Trophoblast cell (in vitro differentiated cells and primary cell): ENCODE measurements around the gene FBH1.

Experiments
- DNase-seq, 2 donors: peaks; one replicate each; pipeline ENCODE4 v3.0.0-alpha.2; 2016
- H2AFZ ChIP-seq: 2 replicates; pipeline ENCODE4 v1.6.1; 2013; ENCODE audit warnings: low read length, moderate library complexity, mild to moderate bottlenecking; ENCODE audit not compliant: insufficient read depth, poor library complexity
- H2AK5ac ChIP-seq: 2 replicates; pipeline ENCODE4 v1.6.1; 2013; ENCODE audit warnings: mild to moderate bottlenecking, low read length
- H2BK120ac ChIP-seq: 2 replicates; pipeline ENCODE4 v1.6.1; 2013; ENCODE audit warnings: low read length, mild to moderate bottlenecking, moderate library complexity; ENCODE audit not compliant: insufficient read depth, poor library complexity
- H2BK12ac ChIP-seq: 2 replicates; pipeline ENCODE4 v1.6.1; 2013; ENCODE audit warnings: mild to moderate bottlenecking, low read length, moderate library complexity
- H2BK5ac ChIP-seq: 2 replicates; pipeline ENCODE4 v1.6.1; 2013; ENCODE audit warnings: low read length, low read depth, moderate library complexity, mild to moderate bottlenecking; ENCODE audit not compliant: poor library complexity
- H3K14ac ChIP-seq: 2 replicates; pipeline ENCODE4 v1.6.1; 2013; ENCODE audit warnings: mild to moderate bottlenecking, low read length
- H3K18ac ChIP-seq: 2 replicates; pipeline ENCODE4 v1.6.1; 2013; ENCODE audit warnings: mild to moderate bottlenecking, low read length
- H3K23ac ChIP-seq: 2 replicates; pipeline ENCODE4 v1.6.1; 2013; ENCODE audit warnings: low read length
- H3K27ac ChIP-seq: 2 replicates; pipeline ENCODE4 v1.5.1; 2013; ENCODE audit warnings: low read depth, mild to moderate bottlenecking, inconsistent platforms, low read length, moderate library complexity
- H3K27me3 ChIP-seq: 2 replicates; pipeline ENCODE4 v1.6.1; 2013; ENCODE audit warnings: inconsistent platforms, mild to moderate bottlenecking, low read length, moderate library complexity; ENCODE audit not compliant: insufficient read depth
- H3K36me3 ChIP-seq, 2 experiments: 1 replicate in 1 of 2; 2 replicates in 1 of 2; pipeline ENCODE4 v1.6.1; 2013; ENCODE audit warnings: low read length in 2 of 2, mild to moderate bottlenecking in 2 of 2, moderate library complexity in 1 of 2; ENCODE audit not compliant: insufficient read depth in 2 of 2, control insufficient read depth in 1 of 2
- H3K4ac ChIP-seq: 2 replicates; pipeline ENCODE4 v1.6.1; 2013; ENCODE audit warnings: low read depth, mild to moderate bottlenecking, low read length, moderate library complexity
- H3K4me1 ChIP-seq, 2 experiments: 1 replicate in 1 of 2; 2 replicates in 1 of 2; pipeline ENCODE4 v1.6.1; 2013; ENCODE audit warnings: low read length in 2 of 2, mild to moderate bottlenecking in 2 of 2, moderate library complexity in 1 of 2; ENCODE audit not compliant: insufficient read depth in 2 of 2, control insufficient read depth in 1 of 2
- H3K4me2 ChIP-seq: 2 replicates; pipeline ENCODE4 v1.6.1; 2013; ENCODE audit warnings: inconsistent platforms, mild to moderate bottlenecking, low read length, moderate library complexity
- H3K4me3 ChIP-seq: 2 replicates; pipeline ENCODE4 v1.5.1; 2013; ENCODE audit warnings: mild to moderate bottlenecking, low read depth, low read length, inconsistent platforms
- H3K79me1 ChIP-seq: one replicate; pipeline ENCODE4 v1.6.1; 2013; ENCODE audit warnings: low read length
- H3K79me2 ChIP-seq: 2 replicates; pipeline ENCODE4 v1.6.1; 2013; ENCODE audit warnings: low read length, mild to moderate bottlenecking; ENCODE audit not compliant: control insufficient read depth, insufficient read depth, poor library complexity
- H3K9ac ChIP-seq: 2 replicates; pipeline ENCODE4 v1.6.1; 2013; ENCODE audit warnings: mild to moderate bottlenecking, low read length
- H3K9me3 ChIP-seq: 2 replicates; pipeline ENCODE4 v1.6.1; 2013; ENCODE audit warnings: low read depth, mild to moderate bottlenecking, control low read depth, inconsistent platforms, low read length; ENCODE audit not compliant: insufficient read depth
- H4K12ac ChIP-seq: 2 replicates; pipeline ENCODE4 v1.6.1; 2013; ENCODE audit warnings: low read depth, mild to moderate bottlenecking, low read length, moderate library complexity
- H4K8ac ChIP-seq: 2 replicates; pipeline ENCODE4 v1.6.1; 2013; ENCODE audit warnings: low read depth, mild to moderate bottlenecking, low read length, moderate library complexity
- H4K91ac ChIP-seq: one replicate; pipeline ENCODE4 v1.6.1; 2013; ENCODE audit warnings: low read depth, mild to moderate bottlenecking, low read length, moderate library complexity
- WGBS: extraction: QIAGEN DNeasy Blood & Tissue Kit; methylation state at CpG from one replicate; pipeline ENCODE4 v1.1.7; 2013; ENCODE audit warnings: missing lambda C conversion rate; ENCODE audit not compliant: insufficient read length, insufficient coverage; ENCODE audit errors: extremely low coverage; 5-methylcytosine and 5-hydroxymethylcytosine counted together

Gene FBH1

GRCh38 chr10:5887641-5888040, 2.4 kb upstream of the FBH1 start:
- Histone ChIP-seq H4K12ac (no peak overlapping the region), H3K4me1 (peaks cover 4 to 13% of the 10 kb centered on the region in 2 experiments)
- no CpG with 5 or more reads among the region's 8 CpGs for WGBS

GRCh38 chr10:5888351-5888750, 1.7 kb upstream of the FBH1 start:
- no peak overlapping the region for H3K9ac ChIP-seq
- H3K18ac ChIP-seq, result no peak overlapping the region
- no peaks in the 10 kb centered on the region for H3K27me3 ChIP-seq
- no peak overlapping the region for H3K23ac ChIP-seq
- peaks cover 7 to 13% of the 10 kb centered on the region in 2 experiments for H3K36me3 ChIP-seq
- no peak overlapping the region for H4K12ac ChIP-seq
- H3K4me1 ChIP-seq, result peaks cover 4 to 13% of the 10 kb centered on the region in 2 experiments
- H2BK12ac ChIP-seq, result no peak overlapping the region
- peaks cover 11% of the 10 kb centered on the region for H3K79me2 ChIP-seq
- peak in 1 of 2 donors; percentile 5 for DNase-seq
- no peak overlapping the region for H3K27ac ChIP-seq
- H2AK5ac ChIP-seq, result no peak overlapping the region
- no CpG with 5 or more reads among the region's 10 CpGs for WGBS
- no peak overlapping the region for H3K14ac ChIP-seq
- H3K4me2 ChIP-seq, result peak overlapping the region; percentile 65
- H2BK120ac ChIP-seq, result no peak overlapping the region
- peaks cover 8% of the 10 kb centered on the region for H3K79me1 ChIP-seq
- no peak overlapping the region for H2AFZ ChIP-seq
- H4K91ac ChIP-seq, result no peak overlapping the region
- no peak overlapping the region for H2BK5ac ChIP-seq
- no peak overlapping the region for H4K8ac ChIP-seq
- H3K9me3 ChIP-seq, result no peaks in the 10 kb centered on the region
- H3K4me3 ChIP-seq, result no peak overlapping the region
- H3K4ac ChIP-seq, result no peak overlapping the region

More at GRCh38 chr10:5887641-5888040, 2.4 kb upstream of the FBH1 start:
- H3K9ac ChIP-seq, result no peak overlapping the region
- DNase-seq, result no peak
- H3K79me1 ChIP-seq, result peaks cover 8% of the 10 kb centered on the region
- H3K79me2 ChIP-seq, result peaks cover 11% of the 10 kb centered on the region
- H4K91ac ChIP-seq, result no peak overlapping the region
- H2BK12ac ChIP-seq, result no peak overlapping the region
- no peak overlapping the region for H3K18ac ChIP-seq
- no peaks in the 10 kb centered on the region for H3K9me3 ChIP-seq
- no peak overlapping the region for H3K4ac ChIP-seq
- H3K27me3 ChIP-seq, result no peaks in the 10 kb centered on the region
- no peak overlapping the region for H4K8ac ChIP-seq
- H3K23ac ChIP-seq, result no peak overlapping the region
- no peak overlapping the region for H2BK120ac ChIP-seq
- no peak overlapping the region for H3K4me2 ChIP-seq
- no peak overlapping the region for H2AK5ac ChIP-seq
- no peak overlapping the region for H3K27ac ChIP-seq
- no peak overlapping the region for H2AFZ ChIP-seq
- H2BK5ac ChIP-seq, result no peak overlapping the region
- no peak overlapping the region for H3K14ac ChIP-seq
- H3K36me3 ChIP-seq, result peaks cover 10 to 17% of the 10 kb centered on the region in 2 experiments
- no peak overlapping the region for H3K4me3 ChIP-seq

GRCh38 chr10:5888843-5889623, 1.0 kb upstream of the FBH1 start:
- peak overlapping the region; percentile 89 for H3K14ac ChIP-seq
- peak overlapping the region; percentile 72 for H3K18ac ChIP-seq
- no peak overlapping the region for H3K23ac ChIP-seq
- no peak overlapping the region for H2AK5ac ChIP-seq
- peak overlapping the region; percentile 59 for H4K91ac ChIP-seq
- H3K9ac ChIP-seq, result peak overlapping the region; percentile 38
- peak overlapping the region; percentile 74 for H4K12ac ChIP-seq
- no peak overlapping the region for H2BK12ac ChIP-seq
- peaks cover 11% of the 10 kb centered on the region for H3K79me2 ChIP-seq
- peak overlapping the region; percentile 90 for H3K4ac ChIP-seq
- no peak overlapping the region for H2BK120ac ChIP-seq
- peaks cover 4 to 13% of the 10 kb centered on the region in 2 experiments for H3K4me1 ChIP-seq
- peaks cover 8% of the 10 kb centered on the region for H3K79me1 ChIP-seq
- H3K36me3 ChIP-seq, result peaks cover 6 to 12% of the 10 kb centered on the region in 2 experiments
- H4K8ac ChIP-seq, result peak overlapping the region; percentile 97
- DNase-seq, result peak; percentile 7 to 43
- H2BK5ac ChIP-seq, result peak overlapping the region; percentile 53
- no peaks in the 10 kb centered on the region for H3K9me3 ChIP-seq
- H3K4me3 ChIP-seq, result peak overlapping the region; percentile 87
- H3K4me2 ChIP-seq, result peak overlapping the region; percentile 65
- H3K27me3 ChIP-seq, result no peaks in the 10 kb centered on the region
- H2AFZ ChIP-seq, result peak overlapping the region; percentile 96
- peak overlapping the region; percentile 29 for H3K27ac ChIP-seq
- WGBS, result no CpG with 5 or more reads among the region's 80 CpGs

- H3K4me3 ChIP-seq, result peak overlapping the region; percentile 80
- WGBS, result no CpG with 5 or more reads among the region's 40 CpGs
- peaks cover 11% of the 10 kb centered on the region for H3K79me2 ChIP-seq
These were observed 441 bp downstream of the FBH1 start for GRCh38 chr10:5890452-5890915.

More at GRCh38 chr10:5890452-5890915, 441 bp downstream of the FBH1 start:
- DNase-seq, result peak; percentile 15 to 50
- H2BK120ac ChIP-seq, result no peak overlapping the region
- no peaks in the 10 kb centered on the region for H3K9me3 ChIP-seq
- H3K36me3 ChIP-seq, result peaks cover 10 to 15% of the 10 kb centered on the region in 2 experiments
- H3K4ac ChIP-seq, result peak overlapping the region; percentile 60
- peaks cover 4 to 13% of the 10 kb centered on the region in 2 experiments for H3K4me1 ChIP-seq
- no peak overlapping the region for H2AFZ ChIP-seq
- H2BK5ac ChIP-seq, result no peak overlapping the region
- peak overlapping the region; percentile 3 for H3K27ac ChIP-seq
- H2AK5ac ChIP-seq, result peak overlapping the region; percentile 69
- H3K4me2 ChIP-seq, result peak overlapping the region; percentile 73
- no peak overlapping the region for H2BK12ac ChIP-seq
- H3K27me3 ChIP-seq, result no peaks in the 10 kb centered on the region
- H4K8ac ChIP-seq, result peak overlapping the region; percentile 63
- peak overlapping the region; percentile 62 for H3K18ac ChIP-seq
- H4K91ac ChIP-seq, result peak overlapping the region; percentile 75
- peak overlapping the region; percentile 65 for H4K12ac ChIP-seq
- peak overlapping the region; percentile 33 for H3K14ac ChIP-seq
- peak overlapping the region; percentile 79 for H3K9ac ChIP-seq
- H3K23ac ChIP-seq, result no peak overlapping the region
- H3K79me1 ChIP-seq, result peaks cover 8% of the 10 kb centered on the region
